Activated CD4-positive, alpha-beta T cell treated with anti-CD3 and anti-CD28 coated beads, Interleukin-2, amount 50 U/mL, for 24 hours (primary cell): ENCODE results near the gene MTX1.
"Not testable (repeated sequence)": the region's sequence is repeated elsewhere in the genome, so short reads cannot be mapped to it uniquely, and the experiment has no call there.

Experiments
- DNase-seq, 2 donors: peaks; one replicate each; pipeline ENCODE4 v3.0.0-alpha.2; 2020; ENCODE audit warnings: low read depth in 1 of 2, low spot score in 1 of 2

The MTX1 gene

GRCh38 chr1:155232001-155232978 lies 23.8 kb downstream of the MTX1 start:
- DNase-seq = not testable (repeated sequence)

GRCh38 chr1:155233502-155233901 lies 25.0 kb downstream of the MTX1 start:
- not testable (repeated sequence) for DNase-seq

DNA sequence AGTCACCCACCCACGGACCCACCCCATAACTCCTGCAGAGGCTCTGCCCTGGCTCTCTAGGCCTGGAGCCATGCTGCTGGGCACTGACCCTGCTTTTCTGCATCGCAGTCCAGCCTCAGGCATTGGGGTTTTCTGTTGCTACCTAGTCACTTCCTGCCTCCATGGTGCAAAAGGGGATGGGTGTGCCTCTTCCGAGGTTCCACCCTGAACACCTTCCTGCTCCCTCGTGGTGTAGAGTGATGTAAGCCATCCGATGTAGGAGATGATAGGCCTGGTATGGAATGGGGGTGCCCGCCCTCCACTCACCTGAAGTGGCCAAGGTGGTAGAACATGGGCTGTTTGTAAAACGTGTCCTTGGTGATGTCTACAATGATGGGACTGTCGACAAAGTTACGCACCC lies 26.9 kb downstream of the MTX1 start:
- not testable (repeated sequence) for DNase-seq

- no peak for DNase-seq
Measured at GRCh38 chr1:155236451-155236850, 28.0 kb downstream of the MTX1 start.

GRCh38 chr1:155241069-155241679 lies 32.7 kb downstream of the MTX1 start:
- DNase-seq = peak; percentile 13 to 64

DNA sequence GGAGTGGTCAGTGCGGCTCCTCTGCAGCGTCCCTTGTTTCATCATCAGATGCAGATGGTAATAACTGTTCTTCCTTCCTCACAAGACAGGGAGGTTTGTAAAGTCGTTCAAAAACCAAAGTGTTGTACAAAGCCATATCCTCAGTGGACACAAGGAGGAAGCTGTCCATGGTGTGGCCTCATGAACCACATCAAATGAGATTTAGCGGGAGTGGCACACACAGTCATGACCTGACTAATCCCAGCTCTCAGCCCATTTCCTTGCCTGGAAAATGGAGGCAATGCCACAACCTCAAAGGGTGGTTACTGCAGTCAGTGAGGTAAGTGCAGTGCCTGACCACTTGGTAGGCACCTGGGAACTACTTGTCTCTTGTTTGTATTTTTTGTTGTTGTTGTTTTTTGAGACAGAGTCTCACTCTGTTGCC lies 33.4 kb downstream of the MTX1 start:
- DNase-seq = no peak

DNA sequence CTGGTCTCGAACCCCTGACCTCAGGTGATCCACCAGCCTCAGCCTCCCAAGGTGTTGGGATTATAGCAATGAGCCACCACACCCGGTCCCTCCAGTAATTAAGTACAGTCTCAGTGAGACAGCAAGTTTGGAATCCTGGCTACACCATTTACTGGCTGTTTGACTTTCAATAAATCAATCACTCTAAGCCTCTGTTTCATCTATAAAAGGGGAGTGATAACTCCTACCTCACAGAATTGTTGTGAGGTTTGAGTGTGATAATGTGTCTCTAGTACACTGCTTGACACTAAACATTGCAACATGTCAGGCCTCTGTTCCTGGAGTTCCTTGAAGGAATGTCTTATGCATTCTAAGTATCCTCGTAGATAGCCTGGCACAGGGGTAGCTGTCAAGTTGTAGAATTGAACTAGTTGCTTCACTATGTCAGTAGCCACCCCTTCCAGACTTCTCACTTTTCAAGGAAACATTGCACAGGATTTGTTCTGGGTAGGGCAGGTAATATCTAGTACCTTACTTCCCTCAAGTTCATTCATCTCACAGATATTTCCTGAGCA lies 34.4 kb downstream of the MTX1 start:
- DNase-seq = no peak

- DNase-seq = peak; percentile 76 to 91
Measured at GRCh38 chr1:155244368-155245162, 36.1 kb downstream of the MTX1 start.

DNA sequence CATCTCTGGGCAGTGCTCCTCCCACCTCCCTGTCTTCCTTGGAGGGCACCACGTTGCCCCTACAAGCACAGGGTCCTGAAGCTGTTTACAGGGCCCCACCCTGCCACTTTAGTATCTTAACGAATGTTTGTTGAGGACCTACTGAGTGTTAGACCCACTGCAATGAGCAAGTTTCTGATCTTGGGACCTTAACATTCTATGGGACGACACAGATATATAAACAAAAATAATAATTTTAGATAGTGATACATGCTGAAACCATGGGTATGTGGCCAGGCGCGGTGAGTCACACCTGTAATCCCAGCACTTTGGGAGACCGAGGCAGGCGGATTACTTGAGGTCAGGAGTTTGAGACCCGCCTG lies 36.6 kb downstream of the MTX1 start:
- DNase-seq = no peak

- DNase-seq = not testable (repeated sequence)
Measured at GRCh38 chr1:155246796-155247195, 38.3 kb downstream of the MTX1 start.

GRCh38 chr1:155247667-155248553 lies 39.4 kb downstream of the MTX1 start:
- DNase-seq = no peak

GRCh38 chr1:155250246-155250632 lies 41.7 kb downstream of the MTX1 start:
- DNase-seq = no peak

DNA sequence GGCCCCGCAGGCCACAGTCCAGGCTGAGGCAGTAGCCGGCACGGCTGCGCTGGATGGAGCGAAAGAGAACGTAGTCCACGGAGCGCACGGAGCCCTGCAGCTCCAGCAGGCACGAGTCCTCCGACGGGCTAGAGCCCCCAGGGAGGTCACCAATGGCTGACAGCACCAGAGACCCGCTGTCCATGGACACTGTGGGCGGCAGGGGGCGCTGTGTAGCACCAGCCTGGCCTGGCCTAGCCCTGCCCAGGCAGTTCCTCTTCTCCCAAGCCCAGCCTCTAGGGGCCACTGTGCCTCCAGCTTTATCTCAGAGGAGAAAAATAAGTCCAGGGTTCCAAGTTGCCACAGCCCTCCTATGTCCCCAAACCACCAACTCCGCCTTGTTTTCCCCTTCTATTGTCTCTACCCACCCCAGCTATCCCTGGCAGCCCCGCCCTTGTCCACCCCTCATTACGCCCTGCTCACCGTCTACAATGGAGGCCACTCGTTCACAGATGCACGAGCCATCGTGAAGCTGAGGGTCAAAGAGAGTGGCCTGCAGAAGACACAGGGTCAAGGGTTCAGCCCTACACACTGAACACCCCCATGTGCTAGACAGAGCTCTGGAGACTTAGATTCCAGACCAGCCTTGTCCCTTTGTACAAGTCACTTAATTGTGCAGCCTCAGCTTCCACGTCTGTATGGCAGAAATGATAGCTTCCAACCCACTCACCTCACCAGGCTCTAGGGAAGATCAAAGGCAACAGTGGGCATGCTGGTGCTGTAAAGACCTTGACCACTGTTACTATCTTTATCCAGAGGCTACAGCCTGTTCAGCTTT lies 42.3 kb downstream of the MTX1 start:
- DNase-seq = peak; percentile 92 to 96

DNA sequence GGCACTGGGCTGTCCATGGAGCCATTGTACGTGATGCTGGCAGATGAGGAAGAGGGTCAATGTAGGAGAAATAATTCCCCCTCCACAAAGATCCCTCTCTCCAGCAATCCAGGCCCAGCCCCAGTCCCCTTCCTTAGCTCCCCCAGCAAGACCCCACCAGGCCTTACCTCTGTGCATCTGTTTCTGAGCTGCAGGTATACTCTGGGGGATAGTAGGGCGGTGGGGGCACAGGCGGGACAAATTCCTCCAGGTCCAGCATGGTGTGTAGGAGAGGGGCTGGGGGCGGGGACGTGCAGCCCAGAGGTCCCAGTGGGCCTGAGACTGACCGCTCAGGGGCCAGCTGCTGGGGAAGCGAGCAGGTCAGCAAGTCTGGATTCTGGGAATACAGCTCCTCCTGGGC lies 43.1 kb downstream of the MTX1 start:
- no peak for DNase-seq

GRCh38 chr1:155253208-155253607 lies 44.7 kb downstream of the MTX1 start:
- DNase-seq = no peak

- no peak for DNase-seq
Measured at GRCh38 chr1:155253797-155254196, 45.3 kb downstream of the MTX1 start.

DNA sequence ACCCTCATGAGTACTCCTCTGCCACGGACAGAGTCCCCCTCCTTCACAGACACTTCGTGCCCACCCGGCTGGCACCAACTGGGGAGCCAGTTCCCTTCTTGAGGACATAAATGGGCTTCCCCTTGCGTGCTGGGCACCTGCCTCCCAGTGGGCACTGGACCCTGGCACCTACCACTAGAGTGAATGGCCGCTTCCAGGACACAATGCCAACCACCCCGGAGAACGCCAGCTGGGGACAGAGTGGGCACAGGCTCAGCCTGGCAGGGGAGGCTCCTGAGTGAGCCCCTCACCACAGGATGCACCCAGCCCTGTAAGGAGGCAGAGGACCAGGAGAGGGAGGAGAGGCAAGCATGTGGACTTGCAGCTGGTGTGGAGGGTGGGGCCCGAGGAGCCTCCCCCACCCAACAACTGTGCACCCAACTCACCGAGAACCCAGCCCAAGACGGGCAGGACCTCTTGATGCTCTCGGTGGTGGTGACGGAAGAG lies 45.8 kb downstream of the MTX1 start:
- DNase-seq = no peak

DNA sequence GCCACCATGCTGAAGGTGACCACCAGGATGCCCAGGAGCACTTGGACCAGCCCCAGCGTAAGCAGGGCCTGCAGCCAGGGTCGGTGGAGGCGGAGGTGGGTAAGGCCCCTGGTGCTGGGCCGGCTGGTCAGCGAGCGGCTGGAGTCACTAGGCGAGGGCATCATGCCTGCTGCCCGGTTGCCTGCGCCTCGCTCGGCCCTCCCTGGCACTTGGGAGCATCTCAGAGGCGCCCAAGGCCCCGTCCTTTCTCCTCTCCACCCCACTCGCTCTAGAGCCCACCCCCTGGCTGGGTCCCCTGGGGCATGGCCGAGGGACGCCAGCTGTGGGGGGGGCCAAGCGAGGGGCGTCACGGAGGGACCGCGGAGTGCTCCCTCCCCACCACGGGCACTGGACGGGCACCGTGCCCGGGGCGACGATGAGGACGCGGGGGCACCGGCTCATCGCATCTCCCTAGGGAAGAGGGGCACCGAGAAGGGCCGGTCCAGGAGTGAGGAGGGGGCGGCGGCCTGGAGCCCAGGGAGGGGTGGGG lies 46.3 kb downstream of the MTX1 start:
- DNase-seq = no peak
